SH-SY5Y (cell line): ENCODE results near the gene GCAT.

Experiments used
- GATA2 ChIP-seq: IDR thresholded peaks from 2 replicates; pipeline ENCODE4 v1.6.1; 2011; ENCODE audit warnings: mild to moderate bottlenecking, low read depth, low read length
- GATA3 ChIP-seq: IDR thresholded peaks from 2 replicates; pipeline ENCODE4 v1.6.1; 2011; ENCODE audit warnings: low read depth, mild to moderate bottlenecking, low read length, moderate library complexity

GRCh38 chr22:37794376-37794775 is 13.4 kb upstream of the GCAT start:
- TF ChIP-seq GATA2 (no peak), GATA3 (no peak)
